ENCODE results near the gene FXYD1.

The FXYD1 gene

GRCh38 chr19:35140207-35140961, 1.8 kb downstream of the FXYD1 start:
- TF ChIP-seq CTCF (IDR thresholded peaks at IDR 0.05), result no peak

DNA sequence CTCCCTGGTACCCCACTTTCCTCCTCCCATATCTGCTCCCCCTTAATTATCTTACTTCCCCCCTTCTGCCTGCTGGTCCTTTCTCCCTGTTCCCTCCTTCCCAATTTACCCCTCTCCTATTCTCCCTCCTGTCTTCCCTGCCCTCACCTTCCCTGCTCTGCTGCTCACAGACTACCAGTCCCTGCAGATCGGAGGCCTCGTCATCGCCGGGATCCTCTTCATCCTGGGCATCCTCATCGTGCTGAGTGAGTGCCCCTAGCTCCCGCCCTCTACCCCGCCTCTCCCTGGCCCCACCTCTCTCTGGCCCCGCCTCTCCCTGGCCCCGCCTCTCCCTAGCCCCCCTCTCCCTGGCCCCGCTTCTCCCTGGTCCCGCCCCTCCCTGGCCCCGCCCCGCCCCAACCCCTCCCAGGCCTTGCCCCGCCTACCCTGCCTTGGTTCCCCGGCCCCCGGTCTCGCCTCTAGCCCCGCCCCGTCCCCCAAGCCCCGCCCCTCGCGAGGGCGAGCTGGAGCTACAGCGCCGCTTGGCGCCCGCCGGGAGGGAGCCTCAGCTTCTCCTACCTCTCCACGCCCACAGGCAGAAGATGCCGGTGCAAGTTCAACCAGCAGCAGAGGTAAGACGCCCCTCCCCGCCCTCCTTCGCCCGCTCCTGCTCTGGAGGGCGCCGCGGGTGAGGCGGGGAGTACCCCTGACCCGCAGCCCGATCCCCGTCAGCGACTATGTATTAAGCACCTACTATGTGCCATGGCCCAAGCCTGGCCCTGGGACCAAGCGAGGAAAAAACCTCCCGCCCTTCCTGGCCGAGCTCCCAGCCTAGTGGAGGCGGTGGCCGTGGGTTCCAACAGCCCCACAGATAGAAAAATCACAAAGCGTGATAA, 2.6 kb downstream of the FXYD1 start:
- TF ChIP-seq CTCF (IDR thresholded peaks at IDR 0.05), result peak; percentile 63

DNA sequence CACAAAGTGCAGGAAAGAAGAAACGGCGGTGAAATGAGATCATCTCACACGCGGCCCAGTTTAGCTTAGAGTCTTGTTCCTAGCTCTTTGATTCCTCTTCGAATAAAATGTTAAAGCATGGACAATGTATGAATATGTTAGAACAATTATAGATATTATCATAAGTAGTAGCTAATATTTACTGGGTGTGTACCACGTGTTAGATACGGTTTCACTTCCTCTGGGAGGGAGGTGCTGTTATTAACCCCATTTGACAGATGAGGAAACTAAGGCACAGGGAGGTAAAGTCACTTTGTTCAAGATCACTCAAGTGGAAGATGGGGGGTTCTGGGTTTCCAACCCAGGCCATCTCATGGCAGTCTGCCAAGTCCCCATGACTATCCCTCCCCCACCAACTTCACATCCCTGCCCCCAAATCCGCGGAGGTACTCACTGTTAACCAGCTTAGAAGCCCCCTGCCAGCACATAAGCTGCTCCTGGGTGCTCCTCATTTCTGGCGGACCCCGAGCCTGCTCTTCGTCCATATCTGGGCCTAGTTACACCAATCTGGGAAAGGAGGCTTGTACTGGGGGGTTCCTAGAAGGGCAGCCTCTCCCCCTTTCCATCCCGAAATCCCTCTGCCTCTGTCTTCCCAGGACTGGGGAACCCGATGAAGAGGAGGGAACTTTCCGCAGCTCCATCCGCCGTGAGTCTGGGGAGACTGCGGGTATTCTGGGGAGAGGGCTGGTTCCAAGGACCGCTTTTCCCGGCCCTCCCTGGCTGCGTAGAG, 3.4 kb downstream of the FXYD1 start:
- TF ChIP-seq CTCF (IDR thresholded peaks at IDR 0.05), result no peak

- TF ChIP-seq CTCF (IDR thresholded peaks at IDR 0.05), result peak; percentile 69
Measured at GRCh38 chr19:35142606-35143230, 4.1 kb downstream of the FXYD1 start.

- TF ChIP-seq CTCF (IDR thresholded peaks at IDR 0.05), result peak; percentile 23; the same call in 1 of the 2 replicates
Measured at GRCh38 chr19:35143231-35143715, 4.6 kb downstream of the FXYD1 start, which contains the start of gene FXYD7. TSS of gene FXYD7 (plus strand) at chr19:35143255. CDS start at chr19:35143334, 79 bp downstream.

DNA sequence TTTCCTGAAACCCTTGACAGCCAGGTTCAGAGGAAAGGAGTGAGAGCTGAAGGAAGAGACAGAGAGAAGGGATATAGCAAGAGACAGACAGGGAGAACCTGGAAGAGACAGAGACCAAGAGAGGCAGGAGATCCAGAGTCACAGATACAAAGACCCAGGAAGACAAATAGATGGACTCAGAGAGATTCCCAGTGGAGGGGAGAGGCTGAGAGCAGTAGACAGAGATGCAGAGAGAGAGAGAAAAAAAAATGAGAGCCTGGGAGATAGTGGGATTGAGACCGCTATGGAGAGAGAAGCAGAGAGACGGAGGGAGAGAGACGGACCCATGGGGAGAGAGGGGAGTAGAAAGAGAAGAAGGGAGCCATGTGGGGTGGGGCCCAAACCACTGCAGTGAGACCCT, 5.2 kb downstream of the FXYD1 start:
- no peak for TF ChIP-seq CTCF (IDR thresholded peaks at IDR 0.05)

GRCh38 chr19:35144259-35144599, 5.6 kb downstream of the FXYD1 start:
- TF ChIP-seq CTCF (IDR thresholded peaks at IDR 0.05), result no peak
